ENCODE results near the gene RPL11.
"Not testable (repeated sequence)": the region's sequence is repeated elsewhere in the genome, so short reads cannot be mapped to it uniquely, and the experiment has no call there.

The RPL11 gene

GRCh38 chr1:23691499-23692307 is at the start of gene RPL11:
Gene RPL11 (plus strand): TSS chr1:23691806. CDS start chr1:23691824, 18 bp downstream.
- peak; percentile 90 for DNase-seq (ENCODE audit: low spot score)

GRCh38 chr1:23643736-23644554 is 47.7 kb upstream of the RPL11 start:
- no peak for DNase-seq (ENCODE audit: low spot score)

GRCh38 chr1:23644555-23644866 is 47.1 kb upstream of the RPL11 start:
- DNase-seq (ENCODE audit: low spot score), result no peak

GRCh38 chr1:23645338-23645737 is 46.3 kb upstream of the RPL11 start:
- no peak for DNase-seq (ENCODE audit: low spot score)

- no peak for DNase-seq (ENCODE audit: low spot score)
Measured at GRCh38 chr1:23646091-23646490, 45.5 kb upstream of the RPL11 start.

- no peak for DNase-seq (ENCODE audit: low spot score)
Measured at GRCh38 chr1:23646541-23646940, 45.1 kb upstream of the RPL11 start.

GRCh38 chr1:23648576-23648975 is 43.0 kb upstream of the RPL11 start:
- DNase-seq (ENCODE audit: low spot score), result no peak

- not testable (repeated sequence) for DNase-seq (ENCODE audit: low spot score)
Measured at GRCh38 chr1:23649157-23649556, 42.4 kb upstream of the RPL11 start.

- DNase-seq (ENCODE audit: low spot score), result no peak
Measured at GRCh38 chr1:23650344-23650990, 41.1 kb upstream of the RPL11 start.

GRCh38 chr1:23651069-23651808 is 40.4 kb upstream of the RPL11 start:
- no peak for DNase-seq (ENCODE audit: low spot score)

GRCh38 chr1:23657659-23658275 is 33.8 kb upstream of the RPL11 start:
- DNase-seq (ENCODE audit: low spot score), result no peak

GRCh38 chr1:23660671-23661070 is 30.9 kb upstream of the RPL11 start:
- no peak for DNase-seq (ENCODE audit: low spot score)

GRCh38 chr1:23661887-23662286 is 29.7 kb upstream of the RPL11 start:
- DNase-seq (ENCODE audit: low spot score), result no peak

- DNase-seq (ENCODE audit: low spot score), result no peak
Measured at GRCh38 chr1:23664837-23665795, 26.5 kb upstream of the RPL11 start.

GRCh38 chr1:23667411-23667810 is 24.2 kb upstream of the RPL11 start:
- no peak for DNase-seq (ENCODE audit: low spot score)

- DNase-seq (ENCODE audit: low spot score), result no peak
Measured at GRCh38 chr1:23670709-23671108, 20.9 kb upstream of the RPL11 start.

- no peak for DNase-seq (ENCODE audit: low spot score)
Measured at GRCh38 chr1:23673086-23673813, 18.4 kb upstream of the RPL11 start.

- no peak for DNase-seq (ENCODE audit: low spot score)
Measured at GRCh38 chr1:23679815-23680214, 11.8 kb upstream of the RPL11 start.

GRCh38 chr1:23682946-23683345 is 8.7 kb upstream of the RPL11 start:
- DNase-seq (ENCODE audit: low spot score), result no peak

- DNase-seq (ENCODE audit: low spot score), result no peak
Measured at GRCh38 chr1:23684415-23684814, 7.2 kb upstream of the RPL11 start.
